GM19193 (cell line): ENCODE results near the gene ZSCAN20.

ENCODE experiments used
- POLR2A ChIP-seq: IDR thresholded peaks from 4 replicates; pipeline ENCODE4 v1.6.1; 2011; ENCODE audit not compliant: insufficient read depth, insufficient read length; ENCODE audit errors: extremely low read depth

Gene ZSCAN20

DNA sequence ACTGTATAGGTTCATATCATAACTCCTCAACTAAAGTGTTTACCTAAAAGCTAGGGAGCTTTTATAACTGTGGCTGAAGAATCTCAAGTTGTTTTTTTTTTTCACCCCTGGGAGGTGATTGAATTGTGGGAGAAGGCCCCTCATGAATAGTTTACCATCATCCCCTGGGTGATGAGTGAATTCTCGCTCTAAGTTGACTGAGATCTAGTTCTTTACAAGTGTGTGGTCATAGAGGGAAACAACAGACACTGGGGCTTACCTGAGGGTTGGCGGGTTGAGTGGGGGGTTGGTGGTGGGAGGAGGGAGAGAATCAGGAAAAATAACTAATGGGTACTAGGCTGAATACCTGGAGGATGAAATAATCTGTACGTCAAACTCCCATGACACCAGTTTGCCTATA, 7.9 kb upstream of the ZSCAN20 start:
- TF ChIP-seq POLR2A: no peak

DNA sequence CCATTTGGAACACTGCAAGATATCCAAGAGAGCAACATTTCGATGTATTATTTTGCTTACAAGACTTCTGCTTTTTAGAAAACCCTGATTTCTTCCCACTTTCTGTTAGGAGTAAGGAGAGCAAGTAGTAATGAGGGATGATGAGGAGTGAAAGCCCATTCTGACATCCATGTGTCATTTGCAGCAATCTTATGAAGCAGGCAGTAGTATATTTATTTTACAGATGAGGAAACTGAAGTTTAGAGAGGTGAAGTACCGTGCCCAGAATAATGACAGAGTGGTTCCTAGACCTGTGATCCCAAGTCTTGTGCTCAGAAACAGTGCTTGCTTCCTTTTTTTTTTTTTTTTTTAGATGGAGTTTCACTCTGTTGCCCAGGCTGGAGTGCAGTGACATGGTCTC, 7.1 kb upstream of the ZSCAN20 start:
- TF ChIP-seq POLR2A: no peak

GRCh38 chr1:33466159-33466558, 6.3 kb upstream of the ZSCAN20 start:
- TF ChIP-seq POLR2A: no peak

GRCh38 chr1:33468011-33468410, 4.4 kb upstream of the ZSCAN20 start:
- TF ChIP-seq POLR2A: no peak

GRCh38 chr1:33468531-33468930, 3.9 kb upstream of the ZSCAN20 start:
- no peak for TF ChIP-seq POLR2A

GRCh38 chr1:33468967-33469366, 3.5 kb upstream of the ZSCAN20 start:
- no peak for TF ChIP-seq POLR2A

- no peak for TF ChIP-seq POLR2A
Observed at GRCh38 chr1:33469691-33470090, 2.8 kb upstream of the ZSCAN20 start.

GRCh38 chr1:33470495-33471012, 1.9 kb upstream of the ZSCAN20 start:
- no peak for TF ChIP-seq POLR2A

GRCh38 chr1:33471416-33471815, 1.0 kb upstream of the ZSCAN20 start:
- no peak for TF ChIP-seq POLR2A

DNA sequence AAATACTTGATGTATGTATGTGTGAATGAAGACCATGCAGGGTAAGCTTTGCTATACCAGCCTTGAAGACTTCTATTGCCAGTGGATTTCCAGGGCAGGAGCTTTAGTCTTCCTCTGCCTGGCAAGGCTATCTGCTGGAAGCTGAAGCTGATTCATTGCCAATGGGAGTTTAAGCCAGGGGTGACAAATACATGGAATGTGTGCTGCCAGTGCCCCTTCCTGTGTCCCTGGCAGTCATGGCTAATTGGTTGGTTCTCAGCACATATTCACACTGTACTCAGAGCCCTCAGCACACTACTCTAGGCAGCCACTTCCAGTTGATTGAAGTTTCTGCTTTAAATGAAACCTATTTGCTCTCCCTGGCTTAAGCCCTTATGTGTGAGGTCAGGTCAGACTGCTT, 1.5 kb downstream of the ZSCAN20 start:
- TF ChIP-seq POLR2A: no peak

- TF ChIP-seq POLR2A: no peak
Observed at GRCh38 chr1:33477451-33477850, 5.0 kb downstream of the ZSCAN20 start.

GRCh38 chr1:33482412-33482811, 10.0 kb downstream of the ZSCAN20 start:
- no peak for TF ChIP-seq POLR2A

DNA sequence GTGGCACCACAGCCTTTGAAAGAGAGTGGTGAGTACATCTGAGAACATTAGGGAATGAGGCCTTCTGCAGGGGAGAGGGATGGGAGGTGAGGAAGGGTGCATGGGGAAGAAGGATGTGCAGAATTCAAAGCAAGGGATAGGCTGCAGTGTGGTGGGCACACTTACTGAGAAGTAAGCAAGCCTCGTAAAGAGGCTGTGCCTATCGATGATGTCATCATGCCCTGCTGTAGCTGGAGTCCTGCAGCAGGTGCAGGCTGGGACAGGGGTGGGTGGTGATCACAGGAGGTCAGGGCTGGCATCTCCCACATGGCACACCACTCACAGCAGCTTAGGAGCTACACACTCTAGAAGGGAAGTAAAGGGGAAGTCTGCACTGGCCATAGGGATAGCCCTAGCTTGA, 16.2 kb downstream of the ZSCAN20 start:
- no peak for TF ChIP-seq POLR2A

DNA sequence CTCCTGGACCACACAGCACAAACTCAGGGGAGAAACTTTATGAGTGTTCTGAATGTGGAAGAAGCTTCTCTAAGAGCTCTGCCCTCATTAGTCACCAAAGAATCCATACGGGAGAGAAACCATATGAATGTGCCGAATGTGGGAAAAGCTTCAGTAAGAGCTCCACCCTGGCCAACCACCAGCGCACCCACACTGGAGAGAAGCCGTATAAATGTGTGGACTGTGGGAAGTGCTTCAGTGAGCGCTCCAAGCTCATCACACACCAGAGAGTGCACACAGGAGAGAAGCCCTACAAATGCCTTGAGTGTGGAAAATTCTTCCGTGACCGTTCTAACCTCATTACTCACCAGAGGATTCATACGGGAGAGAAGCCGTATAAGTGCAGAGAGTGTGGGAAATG, 22.5 kb downstream of the ZSCAN20 start:
- TF ChIP-seq POLR2A: no peak

- TF ChIP-seq POLR2A: no peak
Observed at GRCh38 chr1:33497410-33497809, 25.0 kb downstream of the ZSCAN20 start.

DNA sequence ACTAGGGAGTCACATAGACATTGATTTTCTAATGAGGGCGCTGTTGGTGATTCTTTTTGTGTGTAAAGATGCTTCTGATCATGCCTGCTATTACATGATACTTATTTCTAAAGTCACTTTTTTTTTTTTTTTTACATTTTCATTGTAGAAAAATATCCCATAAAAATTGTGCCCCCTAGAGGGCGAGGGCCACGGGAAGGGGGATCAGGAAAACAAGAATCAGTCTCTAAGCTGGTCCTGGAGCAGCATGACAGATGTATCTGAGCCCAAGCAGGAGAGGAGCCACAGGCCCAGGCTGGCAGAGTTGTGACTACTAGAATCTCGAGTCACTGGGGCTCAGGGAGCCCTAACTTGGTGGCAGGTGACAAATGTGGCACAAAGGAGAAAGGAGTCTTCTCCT, 28.1 kb downstream of the ZSCAN20 start:
- no peak for TF ChIP-seq POLR2A

DNA sequence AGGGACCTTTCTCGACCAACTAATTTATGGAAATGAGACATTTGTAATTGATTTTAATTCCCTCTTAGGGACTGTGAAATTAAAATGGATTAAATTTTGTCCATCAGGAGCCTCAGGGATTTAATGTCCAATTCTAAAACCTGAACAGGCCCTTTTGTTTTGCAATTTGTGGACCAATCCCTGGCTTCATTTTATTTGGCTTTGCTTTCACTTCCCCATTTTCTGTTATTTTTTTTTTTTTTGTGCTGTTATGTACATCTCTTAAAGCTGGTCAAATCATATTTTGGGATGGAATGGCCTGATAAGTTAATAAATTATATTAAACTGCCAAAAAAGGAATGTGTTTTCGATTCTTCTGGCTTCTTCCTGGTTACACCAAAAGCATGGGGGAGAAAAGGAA, 28.9 kb downstream of the ZSCAN20 start:
- no peak for TF ChIP-seq POLR2A
